GM19023 (cell line): ENCODE data around the gene CD164.

Experiments
- ATAC-seq: cut with Tn5 transposase; IDR thresholded peaks from one replicate; pipeline ENCODE4 v1.9.1; 2021; ENCODE audit warnings: mild to moderate bottlenecking, moderate library complexity; ENCODE audit not compliant: unreplicated experiment

Gene CD164

GRCh38 chr6:109381747-109382575 is at the start of gene CD164:
Gene CD164 (minus strand): TSS chr6:109382467. CDS start chr6:109382378, 89 bp downstream.
- ATAC-seq = peak; percentile 48

- no peak for ATAC-seq
These were observed 47.2 kb upstream of the CD164 start for GRCh38 chr6:109429496-109429895.

- ATAC-seq = no peak
These were observed 46.7 kb upstream of the CD164 start for GRCh38 chr6:109428889-109429477.

- ATAC-seq = no peak
These were observed 42.7 kb upstream of the CD164 start for GRCh38 chr6:109424946-109425345.

GRCh38 chr6:109421184-109421583 is 38.9 kb upstream of the CD164 start:
- no peak for ATAC-seq

- no peak for ATAC-seq
These were observed 38.5 kb upstream of the CD164 start for GRCh38 chr6:109420751-109421150.

- ATAC-seq = no peak
These were observed 35.4 kb upstream of the CD164 start for GRCh38 chr6:109417646-109418045.

GRCh38 chr6:109411034-109411433 is 28.8 kb upstream of the CD164 start:
- no peak for ATAC-seq

- no peak for ATAC-seq
These were observed 23.9 kb upstream of the CD164 start for GRCh38 chr6:109406196-109406595.

GRCh38 chr6:109397020-109397419 is 14.8 kb upstream of the CD164 start:
- ATAC-seq = no peak

- ATAC-seq = no peak
These were observed 13.9 kb upstream of the CD164 start for GRCh38 chr6:109396046-109396718.

GRCh38 chr6:109393886-109394281 is 11.6 kb upstream of the CD164 start:
- ATAC-seq = no peak

GRCh38 chr6:109393157-109393885 is 11.1 kb upstream of the CD164 start:
- no peak for ATAC-seq

- ATAC-seq = no peak
These were observed 7.5 kb upstream of the CD164 start for GRCh38 chr6:109389650-109390274.

GRCh38 chr6:109388265-109388664 is 6.0 kb upstream of the CD164 start:
- no peak for ATAC-seq

- ATAC-seq = no peak
These were observed 1.2 kb upstream of the CD164 start for GRCh38 chr6:109383438-109383940.

GRCh38 chr6:109382576-109383437 is 540 bp upstream of the CD164 start:
- peak; percentile 76 for ATAC-seq

- peak; percentile 0 for ATAC-seq
These were observed 1.1 kb downstream of the CD164 start for GRCh38 chr6:109381061-109381746.

GRCh38 chr6:109379711-109380110 is 2.6 kb downstream of the CD164 start:
- no peak for ATAC-seq
